ENCODE data around the gene GPC5. TPM values are rescaled to one million over a fixed set of nuclear protein-coding genes. Genes with fewer than 3 reads are reported as not detected.
A peak's percentile ranks its signal among the peaks of the same experiment; 100 is the strongest.

Gene GPC5
- total and polyA plus RNA-seq, 2 of the 13 experiments (the other 11 are each of a cell fraction or from before 2014, with no cell fraction given) = 0.02 to 0.07 TPM

- TF ChIP-seq KDM4B (CRISPR knock-in tag; IDR thresholded peaks at IDR 0.05) = peak; percentile 42; the same call in 1 of the 2 replicates
- TF ChIP-seq TBP (CRISPR knock-in tag; IDR thresholded peaks at IDR 0.05) = no peak
- TF ChIP-seq ZNF256 (CRISPR knock-in tag; conservative IDR thresholded peaks at IDR 0.05) = no peak
- TF ChIP-seq ZNF264 (CRISPR knock-in tag; IDR thresholded peaks at IDR 0.05) = peak; percentile 35; the same call in 1 of the 2 replicates
- TF ChIP-seq PLSCR1 (CRISPR knock-in tag; IDR thresholded peaks at IDR 0.05; ENCODE audit: borderline replicate concordance) = no peak
- no peak for TF ChIP-seq ZNF598 (CRISPR knock-in tag; IDR thresholded peaks at IDR 0.05; ENCODE audit: borderline replicate concordance)
- no peak for TF ChIP-seq ZNF576 (CRISPR knock-in tag; IDR thresholded peaks at IDR 0.05)
- 0 out of 2 replicates have a peak, but pooled peaks have one; percentile 42 for TF ChIP-seq CBFB (CRISPR knock-in tag; IDR thresholded peaks at IDR 0.05)
- TF ChIP-seq ETV6 (CRISPR knock-in tag; conservative IDR thresholded peaks at IDR 0.05) = no peak
- TF ChIP-seq THRA (CRISPR knock-in tag; IDR thresholded peaks at IDR 0.05; ENCODE audit: borderline replicate concordance) = peak; percentile 39; the same call in 1 of the 2 replicates
- no peak for TF ChIP-seq ZNF34 (CRISPR knock-in tag; IDR thresholded peaks at IDR 0.05; ENCODE audit: borderline replicate concordance)
- 0 out of 2 replicates have a peak, but pooled peaks have one; percentile 12 for TF ChIP-seq NFYB (CRISPR knock-in tag; IDR thresholded peaks at IDR 0.05)
- no peak for TF ChIP-seq RFX5 (IDR thresholded peaks at IDR 0.05; ENCODE audit: low read depth, low read length)
- TF ChIP-seq BORCS8-MEF2B (CRISPR knock-in tag; IDR thresholded peaks at IDR 0.05) = peak; percentile 83; the same call in 1 of the 2 replicates
- TF ChIP-seq MYC (CRISPR knock-in tag; IDR thresholded peaks at IDR 0.05; ENCODE audit: borderline replicate concordance) = peak; percentile 99
- TF ChIP-seq ZUFSP (CRISPR knock-in tag; IDR thresholded peaks at IDR 0.05; ENCODE audit: borderline replicate concordance) = no peak
- TF ChIP-seq NRL (CRISPR knock-in tag; IDR thresholded peaks at IDR 0.05; ENCODE audit: borderline replicate concordance) = no peak
- peak; percentile 60 for TF ChIP-seq MNT (IDR thresholded peaks at IDR 0.05)
- TF ChIP-seq CBX5 (CRISPR knock-in tag; IDR thresholded peaks at IDR 0.05; ENCODE audit: borderline replicate concordance) = peak; percentile 58; the same call in 1 of the 2 replicates
- TF ChIP-seq ZC3H13 (CRISPR knock-in tag; IDR thresholded peaks at IDR 0.05) = no peak
- no peak; the same call in 1 of the 2 replicates for TF ChIP-seq ZNF326 (CRISPR knock-in tag; IDR thresholded peaks at IDR 0.05; ENCODE audit: borderline replicate concordance)
- TF ChIP-seq ZNF24 (IDR thresholded peaks at IDR 0.05) = no peak
- TF ChIP-seq MTF1 (CRISPR knock-in tag; IDR thresholded peaks at IDR 0.05) = 0 out of 2 replicates have a peak, but pooled peaks have one; percentile 54
- TF ChIP-seq KMT2B (CRISPR knock-in tag; IDR thresholded peaks at IDR 0.05) = peak; percentile 63
- peak; percentile 52; the same call in 1 of the 2 replicates for TF ChIP-seq ELF3 (CRISPR knock-in tag; IDR thresholded peaks at IDR 0.05)
- no peak for TF ChIP-seq ZSCAN29 (CRISPR knock-in tag; conservative IDR thresholded peaks at IDR 0.05)
- no peak for TF ChIP-seq HNRNPL (IDR thresholded peaks at IDR 0.05; ENCODE audit: low read depth, low read length)
These were observed 49.5 kb upstream of the GPC5 start (continued) for GRCh38 chr13:91348906-91349435.

Data from HepG2 (cell line).